GM21528 (cell line): ENCODE results near the gene FSTL4.

ENCODE experiments used
- ATAC-seq: cut with Tn5 transposase; IDR thresholded peaks from one replicate; pipeline ENCODE4 v1.9.1; 2021; ENCODE audit warnings: mild to moderate bottlenecking, moderate library complexity; ENCODE audit not compliant: unreplicated experiment, low FRiP score

The FSTL4 gene

GRCh38 chr5:133393776-133394476, 218.4 kb downstream of the FSTL4 start:
- ATAC-seq = no peak

GRCh38 chr5:133392448-133392847, 219.9 kb downstream of the FSTL4 start:
- no peak for ATAC-seq

GRCh38 chr5:133391354-133392136, 220.8 kb downstream of the FSTL4 start:
- no peak for ATAC-seq

- ATAC-seq = no peak
These were observed 221.7 kb downstream of the FSTL4 start for GRCh38 chr5:133390416-133391353.

- ATAC-seq = no peak
These were observed 223.2 kb downstream of the FSTL4 start for GRCh38 chr5:133389066-133389590.

- no peak for ATAC-seq
These were observed 224.7 kb downstream of the FSTL4 start for GRCh38 chr5:133387621-133388020.

GRCh38 chr5:133387091-133387490, 225.2 kb downstream of the FSTL4 start:
- ATAC-seq = no peak

- no peak for ATAC-seq
These were observed 225.7 kb downstream of the FSTL4 start for GRCh38 chr5:133386662-133387061.

- ATAC-seq = no peak
These were observed 227.0 kb downstream of the FSTL4 start for GRCh38 chr5:133385346-133385745.

GRCh38 chr5:133384903-133385302, 227.4 kb downstream of the FSTL4 start:
- ATAC-seq = no peak

- ATAC-seq = no peak
These were observed 228.1 kb downstream of the FSTL4 start for GRCh38 chr5:133384120-133384855.

GRCh38 chr5:133383580-133383939, 228.8 kb downstream of the FSTL4 start:
- ATAC-seq = no peak

- ATAC-seq = no peak
These were observed 229.4 kb downstream of the FSTL4 start for GRCh38 chr5:133382661-133383579.

- ATAC-seq = no peak
These were observed 230.6 kb downstream of the FSTL4 start for GRCh38 chr5:133381571-133382365.

GRCh38 chr5:133381041-133381440, 231.3 kb downstream of the FSTL4 start:
- ATAC-seq = no peak

GRCh38 chr5:133377736-133378135, 234.6 kb downstream of the FSTL4 start:
- no peak for ATAC-seq

- no peak for ATAC-seq
These were observed 235.4 kb downstream of the FSTL4 start for GRCh38 chr5:133376986-133377385.
